Keratinocyte (primary cell): ENCODE data around the gene BBIP1. TPM values are rescaled to one million over a fixed set of nuclear protein-coding genes. Genes with fewer than 3 reads are reported as not detected.

Experiments
- DNase-seq: peaks from one replicate; pipeline ENCODE4 v3.0.0-alpha.2; 2011; ENCODE audit warnings: low read depth, missing footprints, low spot score
- FAIRE-seq: peaks from 2 replicates; lab custom pipeline; 2011; peaks lifted over from hg19 to GRCh38; lab: Jason Lieb, UNC
- H2AFZ ChIP-seq: 2 replicates; pipeline ENCODE4 v1.6.0; 2012; ENCODE audit warnings: low read length, control low read depth, inconsistent platforms; ENCODE audit not compliant: control insufficient read depth
- H3K27ac ChIP-seq: 2 replicates; pipeline ENCODE4 v1.5.1; 2011; ENCODE audit warnings: low read length; ENCODE audit not compliant: control insufficient read depth, insufficient read depth
- H3K27me3 ChIP-seq: 3 replicates; pipeline ENCODE4 v1.6.0; 2011; ENCODE audit warnings: low read length; ENCODE audit not compliant: control insufficient read depth, insufficient read depth; ENCODE audit errors: extremely low read depth
- H3K36me3 ChIP-seq, 2 experiments: 2 replicates in 1 of 2; 3 replicates in 1 of 2; pipeline ENCODE4 v1.5.1; 2011; ENCODE audit warnings: low read length in 2 of 2, mild to moderate bottlenecking in 1 of 2; ENCODE audit not compliant: control insufficient read depth in 2 of 2, insufficient read depth in 2 of 2; ENCODE audit errors: extremely low read depth in 1 of 2
- H3K4me1 ChIP-seq: 3 replicates; pipeline ENCODE4 v1.5.1; 2011; ENCODE audit warnings: low read length; ENCODE audit not compliant: control insufficient read depth, insufficient read depth; ENCODE audit errors: extremely low read depth
- H3K4me2 ChIP-seq: 3 replicates; pipeline ENCODE4 v1.6.0; 2011; ENCODE audit warnings: low read depth, low read length; ENCODE audit not compliant: control insufficient read depth, insufficient read depth; ENCODE audit errors: extremely low read depth
- H3K4me3 ChIP-seq, 3 experiments: fragments of 200-600 bp in 1 of 3; sonication (generic) in 1 of 3; 2 replicates in 2 of 3; 3 replicates in 1 of 3; pipeline ENCODE4 v1.5.1; 2011 to 2016; ENCODE audit warnings: low read length in 3 of 3, mild to moderate bottlenecking in 3 of 3, control low read depth in 2 of 3, inconsistent platforms in 1 of 3, low read depth in 1 of 3, mixed read lengths in 1 of 3, mixed run types in 1 of 3, moderate library complexity in 1 of 3; ENCODE audit not compliant: control insufficient read depth in 2 of 3, insufficient read depth in 2 of 3; ENCODE audit errors: extremely low read depth in 1 of 3
- H3K79me2 ChIP-seq: 2 replicates; pipeline ENCODE4 v1.6.0; 2012; ENCODE audit warnings: low read length; ENCODE audit not compliant: control insufficient read depth, insufficient read depth
- H3K9ac ChIP-seq: 3 replicates; pipeline ENCODE4 v1.6.0; 2011; ENCODE audit warnings: low read length; ENCODE audit not compliant: control insufficient read depth, insufficient read depth; ENCODE audit errors: extremely low read depth
- H3K9me1 ChIP-seq: 3 replicates; pipeline ENCODE4 v1.6.0; 2011; ENCODE audit warnings: low read length; ENCODE audit not compliant: control insufficient read depth, insufficient read depth; ENCODE audit errors: extremely low read depth
- H3K9me3 ChIP-seq: 2 replicates; pipeline ENCODE4 v1.5.1; 2012; ENCODE audit warnings: low read depth, low read length; ENCODE audit not compliant: control insufficient read depth
- H4K20me1 ChIP-seq: 3 replicates; pipeline ENCODE4 v1.6.0; 2011; ENCODE audit warnings: low read length; ENCODE audit not compliant: control insufficient read depth, insufficient read depth; ENCODE audit errors: extremely low read depth
- CTCF ChIP-seq, 3 experiments: IDR thresholded peaks in 1 of 3; conservative IDR thresholded peaks in 1 of 3; optimal IDR thresholded peaks in 1 of 3; 2 replicates in 2 of 3; 3 replicates in 1 of 3; pipeline versions ENCODE3 to v1.5.1; 2011; ENCODE audit warnings: low read length in 3 of 3, mild to moderate bottlenecking in 3 of 3, moderate library complexity in 2 of 3, control low read depth in 1 of 3, inconsistent platforms in 1 of 3; ENCODE audit not compliant: insufficient read depth in 2 of 3; ENCODE audit errors: extremely low read depth in 1 of 3
- EZH2 ChIP-seq: IDR thresholded peaks from one replicate; pipeline ENCODE4 v1.6.1; 2012; ENCODE audit warnings: inconsistent platforms, mild to moderate bottlenecking, low read length, moderate library complexity
- dilution Hi-C: fragments of 300-500 bp; cut with MboI; formaldehyde crosslinking; loops from one replicate; pipeline ENCODE4 v1.7.0; 2020; ENCODE audit warnings: low sequenced_read_pairs; ENCODE audit not compliant: extremely low pct_ligation_motif_present
- polyA plus RNA-seq, 5 experiments: library from polyadenylated mRNA; depleted of rRNA in 3 of 5; stranded (reverse) in 3 of 5; stranded (forward) in 1 of 5; unstranded in 1 of 5; fragments of >200 nt; gene quantifications; 1 replicate in 1 of 5; 2 replicates in 3 of 5; 3 replicates in 1 of 5; pipeline versions ENCODE4 v1.2.1 to v1.2.3, GENCODE V29; 2011 to 2012; ENCODE audit warnings: missing spikeins in 2 of 5, low read depth in 1 of 5, low replicate concordance in 1 of 5

Gene BBIP1
- polyA plus RNA-seq, 1 donor (not counting 4 experiments of a cell fraction or from before 2014, with no cell fraction given), result 30.4 TPM

GRCh38 chr10:110960333-110960712 is 41.3 kb upstream of the BBIP1 start:
- Histone ChIP-seq H3K4me1 (no peaks in the 10 kb centered on the region), H3K9me1 (no peaks in the 10 kb centered on the region), H3K36me3 (no peaks in the 10 kb centered on the region), H3K4me3 (no peak overlapping the region), H3K9me3 (no peaks in the 10 kb centered on the region), H3K4me2 (no peak overlapping the region), H3K9ac (no peak overlapping the region), H3K79me2 (peaks cover 57% of the 10 kb centered on the region), H3K27me3 (no peaks in the 10 kb centered on the region), H4K20me1 (no peaks in the 10 kb centered on the region), H2AFZ (no peak overlapping the region), H3K27ac (no peak overlapping the region)
- TF ChIP-seq EZH2, result no peak
- TF ChIP-seq CTCF (optimal IDR thresholded peaks at IDR 0.05 in 1 of 3, IDR thresholded peaks at IDR 0.05 in 1 of 3, conservative IDR thresholded peaks at IDR 0.05 in 1 of 3; ENCODE audit: extremely low read depth in 1 of 3, insufficient read depth in 2 of 3, low read length in 3 of 3), result no peak
- no peak for DNase-seq
- FAIRE-seq, result no peak
- dilution Hi-C loops, result no loop called here

- no peaks in the 10 kb centered on the region for H3K27me3 ChIP-seq
- no peaks in the 10 kb centered on the region for H3K4me1 ChIP-seq
- H3K9me1 ChIP-seq, result no peaks in the 10 kb centered on the region
- DNase-seq (no peak), FAIRE-seq (no peak)
- TF ChIP-seq EZH2 (no peak), CTCF (optimal IDR thresholded peaks at IDR 0.05 in 1 of 3, IDR thresholded peaks at IDR 0.05 in 1 of 3, conservative IDR thresholded peaks at IDR 0.05 in 1 of 3; ENCODE audit: extremely low read depth in 1 of 3, insufficient read depth in 2 of 3, low read length in 3 of 3) (no peak)
- H3K27ac ChIP-seq, result no peak overlapping the region
- H2AFZ ChIP-seq, result no peak overlapping the region
- H3K9me3 ChIP-seq, result no peaks in the 10 kb centered on the region
- dilution Hi-C loops, result no loop called here
- peaks cover 58% of the 10 kb centered on the region for H3K79me2 ChIP-seq
- H4K20me1 ChIP-seq, result no peaks in the 10 kb centered on the region
- H3K4me3 ChIP-seq, result no peak overlapping the region
- no peak overlapping the region for H3K4me2 ChIP-seq
- H3K36me3 ChIP-seq, result no peaks in the 10 kb centered on the region
- H3K9ac ChIP-seq, result no peak overlapping the region
Observed at GRCh38 chr10:110959379-110960332, 40.7 kb upstream of the BBIP1 start.
